22Rv1 (cell line): Measurements from ENCODE around the gene CELSR3.

Source experiments
- CTCF ChIP-seq: fragments of 450-650 bp; IDR thresholded peaks from 2 replicates; pipeline ENCODE4 v1.5.1; 2017; ENCODE audit warnings: mild to moderate bottlenecking
- ZFX ChIP-seq: fragments of 450-650 bp; IDR thresholded peaks from 2 replicates; pipeline ENCODE4 v1.6.1; 2017; ENCODE audit warnings: antibody characterized with exemption, borderline replicate concordance

- TF ChIP-seq CTCF (no peak), ZFX (no peak)
These were observed 44.5 kb upstream of the CELSR3 start for GRCh38 chr3:48707157-48707556.
